Hair follicular keratinocyte (primary cell): ENCODE results near the gene IRF2BP1. TPM values are rescaled to one million over a fixed set of nuclear protein-coding genes. Genes with fewer than 3 reads are reported as not detected.

Source experiments
- total RNA-seq: library from RNA; depleted of rRNA; stranded (reverse); fragments of >200 nt; gene quantifications from 2 replicates; pipeline ENCODE4 v1.2.3, GENCODE V29; 2015

The IRF2BP1 gene
- total RNA-seq = 17.1 and 26.2 TPM in 2 replicates

GRCh38 chr19:45885556-45886426 is at the start of gene IRF2BP1:
Gene IRF2BP1, minus strand, starts transcription at chr19:45886141. Its CDS starts 367 bp downstream, at chr19:45885774.

GRCh38 chr19:45913874-45914830 is 28.2 kb upstream of the IRF2BP1 start, which contains the start of gene NANOS2:
Gene NANOS2, minus strand, starts transcription at chr19:45914778. Its CDS starts 85 bp downstream, at chr19:45914693.

GRCh38 chr19:45901912-45902650 is 16.1 kb upstream of the IRF2BP1 start, which contains the start of gene MYPOP:
Gene MYPOP, minus strand, starts transcription at chr19:45902613. Its CDS starts 840 bp downstream, at chr19:45901773.

GRCh38 chr19:45863840-45864628 is 21.9 kb downstream of the IRF2BP1 start, which contains the start of gene FOXA3:
Gene FOXA3, plus strand, starts transcription at chr19:45864326. Its CDS starts 131 bp downstream, at chr19:45864457.

GRCh38 chr19:45862564-45863334 is 23.2 kb downstream of the IRF2BP1 start, which contains the start of gene SYMPK:
Gene SYMPK, minus strand, starts transcription at chr19:45863147. Its CDS starts 8,652 bp downstream, at chr19:45854495.

Other genes with a start within 250 kb of the IRF2BP1 start
- 74.6 and 132 TPM in 2 replicates for gene EML2, start 246.7 kb downstream of the IRF2BP1 start, total RNA-seq
- gene GIPR, start 217.9 kb downstream of the IRF2BP1 start, total RNA-seq = 0.15 and 1.4 TPM in 2 replicates
- 339 and 436 TPM in 2 replicates for gene SNRPD2, start 194.2 kb downstream of the IRF2BP1 start, total RNA-seq
- gene QPCTL, start 193.5 kb downstream of the IRF2BP1 start, total RNA-seq = 30.1 and 35.1 TPM in 2 replicates
- 9.1 and 10.7 TPM in 2 replicates for gene FBXO46, start 155.2 kb downstream of the IRF2BP1 start, total RNA-seq
- gene MEIOSIN, start 152.7 kb downstream of the IRF2BP1 start, total RNA-seq = not detected in 2 replicates
- 10.8 and 14.8 TPM in 2 replicates for gene SIX5, start 116.9 kb downstream of the IRF2BP1 start, total RNA-seq
- gene DMPK, start 103.7 kb downstream of the IRF2BP1 start, total RNA-seq = 2.1 and 7.1 TPM in 2 replicates
- 40.7 and 41.0 TPM in 2 replicates for gene DMWD, start 93.3 kb downstream of the IRF2BP1 start, total RNA-seq
- gene RSPH6A, start 70.8 kb downstream of the IRF2BP1 start, total RNA-seq = not detected in 2 replicates
- 28.9 and 29.0 TPM in 2 replicates for gene SYMPK, start 23.0 kb downstream of the IRF2BP1 start, total RNA-seq
- gene FOXA3, start 21.8 kb downstream of the IRF2BP1 start, total RNA-seq = not detected in 2 replicates
- 3.2 and 6.8 TPM in 2 replicates for gene MYPOP, start 16.5 kb upstream of the IRF2BP1 start, total RNA-seq
- gene NANOS2, start 28.6 kb upstream of the IRF2BP1 start, total RNA-seq = not detected in 2 replicates
- not detected in 2 replicates for gene NOVA2, start 87.7 kb upstream of the IRF2BP1 start, total RNA-seq
- 8.1 and 12.6 TPM in 2 replicates for gene CCDC61, start 109.3 kb upstream of the IRF2BP1 start, total RNA-seq
- not detected in 2 replicates for gene PGLYRP1, start 136.9 kb upstream of the IRF2BP1 start, total RNA-seq
- gene IGFL4, start 154.9 kb upstream of the IRF2BP1 start, total RNA-seq = not detected in 2 replicates
- 0.30 and 0.78 TPM in 2 replicates for gene IGFL3, start 238.5 kb upstream of the IRF2BP1 start, total RNA-seq